GM23338 (cell line): Measurements from ENCODE around the gene KIRREL3.

Experiments
- CREB1 ChIP-seq: fragments of 250-450 bp; sonication (Bioruptor Pico); IDR thresholded peaks from 2 replicates; pipeline ENCODE4 v1.5.0; 2020; ENCODE audit warnings: low read depth, mild to moderate bottlenecking, moderate library complexity
- EZH2 ChIP-seq: fragments of 200-600 bp; sonication (generic); IDR thresholded peaks from one replicate; pipeline ENCODE4 v1.8.0; 2017; ENCODE audit warnings: antibody characterized with exemption, mild to moderate bottlenecking, low read depth; ENCODE audit not compliant: unreplicated experiment
- EZH2phosphoT487 ChIP-seq: fragments of 200-600 bp; sonication (generic); IDR thresholded peaks from one replicate; pipeline ENCODE4 v1.8.1; 2018; ENCODE audit warnings: antibody characterized with exemption; ENCODE audit not compliant: unreplicated experiment
- JUNB ChIP-seq: IDR thresholded peaks from one replicate; pipeline ENCODE4 v1.6.1; 2016; ENCODE audit warnings: antibody characterized with exemption; ENCODE audit not compliant: unreplicated experiment
- NANOG ChIP-seq: IDR thresholded peaks from 2 replicates; pipeline ENCODE4 v1.6.1; 2016; ENCODE audit warnings: antibody characterized with exemption, borderline replicate concordance
- POLR2AphosphoS5 ChIP-seq: IDR thresholded peaks from 2 replicates; pipeline ENCODE4 v1.6.1; 2016; ENCODE audit warnings: antibody characterized with exemption, low read depth
- STAT1 ChIP-seq: IDR thresholded peaks from one replicate; pipeline ENCODE4 v1.6.1; 2016; ENCODE audit warnings: antibody characterized with exemption; ENCODE audit not compliant: unreplicated experiment
- ZNF331 ChIP-seq: fragments of 250-450 bp; sonication (Bioruptor Pico); IDR thresholded peaks from 2 replicates; pipeline ENCODE4 v1.5.0; 2020; ENCODE audit warnings: low read depth, mild to moderate bottlenecking, moderate library complexity
- TF ChIP-seq, protein P1 (sequence below), 2 experiments: fragments of 200-600 bp in 1 of 2; sonication (generic) in 1 of 2; conservative IDR thresholded peaks; 2 replicates each; pipeline versions ENCODE4 v1.5.1 to v1.6.1; 2016 to 2017; ENCODE audit warnings: antibody characterized with exemption in 2 of 2, low read depth in 2 of 2, mild to moderate bottlenecking in 2 of 2, moderate library complexity in 1 of 2
- TF ChIP-seq, protein P2 (sequence below): IDR thresholded peaks from one replicate; pipeline ENCODE4 v1.6.1; 2018; ENCODE audit warnings: antibody characterized with exemption; ENCODE audit not compliant: unreplicated experiment

DNA sequence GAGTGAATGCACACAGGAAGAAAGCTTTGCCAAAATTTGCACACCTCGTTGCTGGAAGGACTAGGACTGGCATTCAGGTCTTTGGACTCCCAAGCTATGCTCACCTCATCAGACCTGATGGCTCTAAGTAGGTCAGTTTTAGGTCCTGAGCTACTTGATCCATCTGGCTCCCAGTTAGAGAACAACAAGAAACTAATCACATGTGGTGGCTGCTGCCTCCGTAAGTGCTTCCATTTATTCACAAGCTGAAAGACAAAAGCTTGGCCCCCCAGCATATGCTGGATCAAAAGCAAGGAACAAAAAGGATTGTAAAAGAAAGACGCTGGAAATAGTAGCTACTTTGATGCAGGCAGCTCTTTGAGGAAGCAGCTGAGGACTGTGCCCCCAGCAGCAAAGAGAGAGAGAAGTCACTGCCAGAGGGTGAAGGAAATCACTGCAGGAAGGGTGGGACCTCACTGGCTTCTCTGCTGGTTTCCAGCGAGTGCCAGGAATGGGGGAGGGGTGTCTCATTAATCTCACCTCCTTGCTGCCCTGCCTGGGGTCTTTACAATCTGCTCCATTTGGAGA is 268.9 kb downstream of the KIRREL3 start:
- TF ChIP-seq, protein P1, sequence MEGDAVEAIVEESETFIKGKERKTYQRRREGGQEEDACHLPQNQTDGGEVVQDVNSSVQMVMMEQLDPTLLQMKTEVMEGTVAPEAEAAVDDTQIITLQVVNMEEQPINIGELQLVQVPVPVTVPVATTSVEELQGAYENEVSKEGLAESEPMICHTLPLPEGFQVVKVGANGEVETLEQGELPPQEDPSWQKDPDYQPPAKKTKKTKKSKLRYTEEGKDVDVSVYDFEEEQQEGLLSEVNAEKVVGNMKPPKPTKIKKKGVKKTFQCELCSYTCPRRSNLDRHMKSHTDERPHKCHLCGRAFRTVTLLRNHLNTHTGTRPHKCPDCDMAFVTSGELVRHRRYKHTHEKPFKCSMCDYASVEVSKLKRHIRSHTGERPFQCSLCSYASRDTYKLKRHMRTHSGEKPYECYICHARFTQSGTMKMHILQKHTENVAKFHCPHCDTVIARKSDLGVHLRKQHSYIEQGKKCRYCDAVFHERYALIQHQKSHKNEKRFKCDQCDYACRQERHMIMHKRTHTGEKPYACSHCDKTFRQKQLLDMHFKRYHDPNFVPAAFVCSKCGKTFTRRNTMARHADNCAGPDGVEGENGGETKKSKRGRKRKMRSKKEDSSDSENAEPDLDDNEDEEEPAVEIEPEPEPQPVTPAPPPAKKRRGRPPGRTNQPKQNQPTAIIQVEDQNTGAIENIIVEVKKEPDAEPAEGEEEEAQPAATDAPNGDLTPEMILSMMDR (conservative IDR thresholded peaks at IDR 0.05; ENCODE audit: low read depth in 2 of 2), result no peak
- TF ChIP-seq EZH2 (no peak), EZH2phosphoT487 (no peak), JUNB (no peak), CREB1 (CRISPR knock-in tag) (no peak), POLR2AphosphoS5 (no peak), STAT1 (no peak), ZNF331 (no peak), NANOG (no peak)
- TF ChIP-seq, protein P2, sequence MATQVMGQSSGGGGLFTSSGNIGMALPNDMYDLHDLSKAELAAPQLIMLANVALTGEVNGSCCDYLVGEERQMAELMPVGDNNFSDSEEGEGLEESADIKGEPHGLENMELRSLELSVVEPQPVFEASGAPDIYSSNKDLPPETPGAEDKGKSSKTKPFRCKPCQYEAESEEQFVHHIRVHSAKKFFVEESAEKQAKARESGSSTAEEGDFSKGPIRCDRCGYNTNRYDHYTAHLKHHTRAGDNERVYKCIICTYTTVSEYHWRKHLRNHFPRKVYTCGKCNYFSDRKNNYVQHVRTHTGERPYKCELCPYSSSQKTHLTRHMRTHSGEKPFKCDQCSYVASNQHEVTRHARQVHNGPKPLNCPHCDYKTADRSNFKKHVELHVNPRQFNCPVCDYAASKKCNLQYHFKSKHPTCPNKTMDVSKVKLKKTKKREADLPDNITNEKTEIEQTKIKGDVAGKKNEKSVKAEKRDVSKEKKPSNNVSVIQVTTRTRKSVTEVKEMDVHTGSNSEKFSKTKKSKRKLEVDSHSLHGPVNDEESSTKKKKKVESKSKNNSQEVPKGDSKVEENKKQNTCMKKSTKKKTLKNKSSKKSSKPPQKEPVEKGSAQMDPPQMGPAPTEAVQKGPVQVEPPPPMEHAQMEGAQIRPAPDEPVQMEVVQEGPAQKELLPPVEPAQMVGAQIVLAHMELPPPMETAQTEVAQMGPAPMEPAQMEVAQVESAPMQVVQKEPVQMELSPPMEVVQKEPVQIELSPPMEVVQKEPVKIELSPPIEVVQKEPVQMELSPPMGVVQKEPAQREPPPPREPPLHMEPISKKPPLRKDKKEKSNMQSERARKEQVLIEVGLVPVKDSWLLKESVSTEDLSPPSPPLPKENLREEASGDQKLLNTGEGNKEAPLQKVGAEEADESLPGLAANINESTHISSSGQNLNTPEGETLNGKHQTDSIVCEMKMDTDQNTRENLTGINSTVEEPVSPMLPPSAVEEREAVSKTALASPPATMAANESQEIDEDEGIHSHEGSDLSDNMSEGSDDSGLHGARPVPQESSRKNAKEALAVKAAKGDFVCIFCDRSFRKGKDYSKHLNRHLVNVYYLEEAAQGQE, result no peak
